Hematopoietic multipotent progenitor cell treated with erythropoietin and hydrocortisone succinate and interleukin-3 and kit ligand, for 4 days (in vitro differentiated cells): Measurements from ENCODE around the gene IER3IP1.
"Not testable (repeated sequence)": the region's sequence is repeated elsewhere in the genome, so short reads cannot be mapped to it uniquely, and the experiment has no call there.

ENCODE experiments used
- DNase-seq: peaks from one replicate; pipeline ENCODE4 v3.0.0-alpha.2; 2015

IER3IP1 gene

DNA sequence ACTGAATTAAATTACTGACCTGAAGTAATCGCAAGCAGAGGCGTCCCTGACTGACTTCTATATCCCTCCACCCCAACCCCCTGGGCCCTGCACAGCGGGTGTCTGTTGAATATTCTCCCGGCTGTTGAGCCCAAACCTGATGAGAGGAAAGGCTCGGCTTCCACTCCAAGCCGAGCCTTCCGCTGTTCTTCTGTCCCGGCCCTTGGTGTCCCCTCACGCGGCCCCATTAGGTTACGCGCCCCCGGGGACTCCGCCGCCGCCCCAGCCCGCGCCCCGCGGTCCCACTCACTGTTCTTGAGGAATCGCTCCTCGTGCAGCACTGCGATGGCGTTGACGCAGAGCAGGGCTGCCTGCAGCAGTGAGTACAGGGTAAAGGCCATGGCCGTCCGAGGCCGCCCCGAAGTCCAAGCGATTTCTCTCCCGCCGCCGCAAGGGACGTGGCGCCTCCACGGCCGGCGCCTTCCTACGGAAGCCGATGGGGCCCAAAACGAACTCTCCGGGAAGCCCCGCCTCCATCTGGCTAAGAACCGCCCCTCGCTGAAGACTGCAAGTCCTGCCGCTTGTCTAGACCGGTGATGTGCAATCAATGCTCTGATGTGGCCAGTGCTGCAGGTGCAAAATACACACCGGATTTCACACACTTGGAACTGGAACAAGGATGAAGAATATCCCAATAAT lies at the start of gene IER3IP1:
Gene IER3IP1 (minus strand): TSS at position 467 of the 678 bp plus-strand sequence. CDS start 87 bp downstream, at position 380.
- DNase-seq: peak; percentile 94

GRCh38 chr18:47215554-47216138 lies 39.5 kb upstream of the IER3IP1 start:
- peak; percentile 67 for DNase-seq

GRCh38 chr18:47209171-47209570 lies 33.0 kb upstream of the IER3IP1 start:
- DNase-seq: no peak

DNA sequence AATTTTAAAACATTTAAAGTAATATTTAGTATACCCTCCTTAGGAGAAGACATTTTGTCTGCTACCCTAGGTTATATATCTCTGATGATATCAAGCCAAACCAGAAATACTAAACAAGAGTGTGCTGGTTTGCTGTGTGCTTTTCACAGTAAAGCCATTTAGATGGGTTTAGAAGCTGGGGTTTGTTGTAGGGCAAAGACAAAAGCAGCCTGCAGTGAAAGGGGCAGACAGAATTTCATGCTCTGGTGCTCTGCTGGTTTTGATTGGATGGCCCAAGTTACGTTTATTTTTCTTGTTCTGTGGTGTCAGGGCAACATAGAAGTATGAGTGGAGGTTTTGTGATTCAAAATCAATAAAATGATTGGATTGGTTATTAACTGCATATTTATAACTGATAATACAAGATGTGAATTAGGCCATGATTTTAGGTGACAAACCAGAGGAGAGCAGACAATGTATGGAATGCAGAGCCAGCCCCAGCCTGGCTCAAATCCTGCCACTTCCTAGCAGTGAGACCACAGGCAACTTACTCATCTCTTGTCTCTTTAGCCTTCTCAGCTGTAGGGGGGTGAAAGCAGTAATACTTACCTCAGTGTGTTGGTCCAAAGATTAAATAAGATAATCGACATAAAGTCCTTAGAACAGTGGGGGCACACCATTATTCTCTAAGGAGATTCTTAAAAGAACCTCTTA lies 30.9 kb upstream of the IER3IP1 start:
- no peak for DNase-seq

GRCh38 chr18:47204908-47205522 lies 28.9 kb upstream of the IER3IP1 start:
- DNase-seq: peak; percentile 72

GRCh38 chr18:47203626-47204464 lies 27.7 kb upstream of the IER3IP1 start:
- no peak for DNase-seq

DNA sequence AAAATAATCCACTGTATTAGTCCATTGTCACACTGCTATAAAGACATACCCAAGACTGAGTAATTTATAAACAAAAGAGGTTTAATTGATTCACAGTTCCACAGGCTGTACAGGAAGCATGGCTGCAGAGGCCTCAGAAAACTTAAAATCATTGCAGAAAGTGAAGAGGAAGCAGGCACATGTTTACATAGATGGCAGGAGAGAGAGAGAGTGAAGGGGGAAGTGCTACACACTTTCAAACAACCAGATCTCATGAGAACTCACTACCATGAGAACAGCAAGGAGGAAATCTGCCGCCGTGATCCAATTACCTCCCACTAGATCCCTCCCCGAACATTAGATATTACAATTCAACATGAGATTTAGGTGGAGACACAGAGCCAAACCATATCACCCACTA lies 19.8 kb upstream of the IER3IP1 start:
- not testable (repeated sequence) for DNase-seq

DNA sequence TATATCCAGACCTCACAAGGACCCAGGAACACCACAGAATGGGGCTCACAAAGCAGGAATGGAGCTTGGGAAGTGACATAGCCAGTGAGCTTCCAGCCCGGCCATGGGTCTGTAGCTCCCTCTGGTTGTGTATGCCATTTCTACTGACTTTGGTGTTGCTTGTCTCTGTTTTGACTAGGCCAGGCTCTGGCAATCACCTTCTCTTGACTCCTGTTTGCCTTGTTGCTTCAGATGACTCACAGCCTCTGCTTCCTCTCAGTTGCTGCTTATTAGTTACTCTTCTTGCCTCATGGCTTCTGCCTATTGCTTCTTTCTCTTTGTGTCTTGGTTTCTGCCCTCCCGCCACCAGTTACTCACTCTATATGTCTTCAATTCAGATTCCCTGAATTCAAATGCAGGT lies 15.8 kb upstream of the IER3IP1 start:
- DNase-seq: no peak

DNA sequence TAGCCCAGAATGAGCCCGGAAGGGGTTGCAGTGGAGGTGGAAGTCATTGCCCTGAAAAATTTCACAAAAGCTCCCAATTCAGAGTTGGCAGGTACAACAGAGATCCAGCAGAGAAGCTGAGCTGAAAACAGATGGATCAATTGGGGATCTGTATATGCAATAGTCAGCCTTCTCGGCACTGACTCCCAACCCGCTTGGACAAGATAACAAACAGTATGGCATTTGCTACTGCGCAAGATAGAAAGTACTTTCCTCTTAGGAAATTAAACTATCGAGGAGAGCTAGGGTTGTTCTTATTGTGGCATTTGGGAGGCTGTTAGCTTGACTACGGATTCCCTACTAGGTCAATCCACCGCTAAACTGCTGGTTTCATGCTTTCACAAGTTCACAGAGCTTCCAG lies 11.6 kb upstream of the IER3IP1 start:
- no peak for DNase-seq

GRCh38 chr18:47184419-47185050 lies 8.4 kb upstream of the IER3IP1 start:
- DNase-seq: peak; percentile 87

DNA sequence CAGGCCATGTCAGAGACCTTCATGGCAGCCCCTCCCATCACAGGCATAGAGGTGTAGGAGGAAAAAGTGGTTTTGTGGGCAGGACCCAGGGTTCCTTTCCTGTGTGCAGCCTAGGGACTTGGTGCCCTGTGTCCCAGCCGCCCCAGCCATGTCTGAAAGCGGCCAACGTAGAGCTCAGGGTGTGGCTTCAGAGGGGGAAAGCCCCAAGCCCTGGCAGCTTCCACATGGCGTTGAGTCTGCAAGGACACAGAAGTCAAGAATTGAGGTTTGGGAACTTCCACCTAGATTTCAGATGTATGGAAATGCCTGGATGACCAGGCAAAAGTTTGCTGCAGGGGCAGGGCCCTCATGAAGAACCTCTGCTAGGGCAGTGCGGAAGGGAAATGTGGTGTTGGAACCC lies 6.0 kb upstream of the IER3IP1 start:
- not testable (repeated sequence) for DNase-seq

- DNase-seq: no peak
These were observed 4.6 kb upstream of the IER3IP1 start for GRCh38 chr18:47180765-47181164.

GRCh38 chr18:47179520-47179919 lies 3.4 kb upstream of the IER3IP1 start:
- DNase-seq: no peak

GRCh38 chr18:47175283-47175897 lies 774 bp downstream of the IER3IP1 start:
- DNase-seq: no peak

DNA sequence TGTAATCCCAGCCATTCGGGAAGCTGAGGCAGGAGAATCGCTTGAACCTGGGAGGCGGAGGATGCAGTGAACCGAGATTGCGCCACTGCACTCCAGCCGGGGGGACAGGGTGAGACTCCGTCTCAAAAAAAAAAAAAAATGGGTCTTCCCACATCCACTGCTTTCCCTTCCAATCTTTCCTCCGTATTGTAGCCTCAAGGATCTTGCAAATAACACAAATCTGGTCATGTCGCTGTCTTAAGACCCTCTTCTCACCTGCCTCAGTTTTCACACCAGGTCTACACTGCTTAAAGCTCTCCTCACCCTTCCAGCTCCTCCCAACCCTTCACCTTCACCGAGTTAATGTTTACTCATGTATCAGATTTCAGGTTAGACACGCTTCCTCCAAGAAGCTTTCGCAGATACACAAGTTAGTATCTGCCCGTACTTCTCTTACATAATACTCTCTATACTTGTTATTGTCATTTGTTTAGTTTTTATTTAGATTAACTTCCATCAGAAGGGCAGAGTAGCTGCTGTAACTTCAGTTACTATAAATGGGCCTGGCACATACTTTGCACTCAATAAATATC lies 1.5 kb downstream of the IER3IP1 start:
- no peak for DNase-seq

GRCh38 chr18:47172476-47172875 lies 3.7 kb downstream of the IER3IP1 start:
- no peak for DNase-seq

GRCh38 chr18:47168913-47169312 lies 7.3 kb downstream of the IER3IP1 start:
- DNase-seq: peak; percentile 23

DNA sequence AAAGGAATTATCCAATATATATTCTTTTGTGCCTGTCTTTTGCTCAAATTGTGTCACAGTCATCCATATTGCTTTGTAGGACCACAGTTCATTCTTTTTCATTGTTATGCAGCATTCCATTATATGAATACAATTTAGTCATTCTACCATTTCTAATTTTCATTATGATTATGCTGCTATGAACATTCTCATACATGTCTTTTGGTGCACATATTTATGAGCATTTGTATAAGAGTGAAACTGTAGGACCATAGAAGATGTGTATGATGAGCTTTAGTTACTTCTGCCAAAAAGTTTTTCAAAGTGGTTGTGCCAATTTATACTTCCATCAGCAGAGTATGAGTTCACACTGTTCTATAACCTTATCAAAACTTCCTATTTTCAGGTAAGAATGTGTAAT lies 7.7 kb downstream of the IER3IP1 start:
- DNase-seq: no peak

- DNase-seq: no peak
These were observed 9.9 kb downstream of the IER3IP1 start for GRCh38 chr18:47166294-47166693.

DNA sequence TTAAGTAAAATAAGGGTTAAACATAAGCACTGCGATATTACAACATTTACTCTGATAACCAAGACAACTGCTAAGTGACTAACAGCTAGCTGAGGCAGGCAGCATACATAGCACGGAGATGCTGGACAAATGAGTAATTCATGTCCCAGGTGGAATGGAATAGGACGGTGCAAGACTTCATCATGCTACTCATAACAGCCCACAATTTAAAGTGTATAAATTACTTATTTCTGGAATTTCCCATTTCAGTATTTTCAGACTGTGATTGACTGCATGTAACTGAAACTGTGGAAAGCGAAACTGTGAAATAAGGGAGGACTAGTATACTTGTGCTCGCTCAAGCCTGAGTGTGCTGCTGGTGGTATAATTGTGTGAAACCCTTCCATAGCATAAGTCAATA lies 12.9 kb downstream of the IER3IP1 start:
- DNase-seq: no peak

- no peak for DNase-seq
These were observed 15.9 kb downstream of the IER3IP1 start for GRCh38 chr18:47160256-47160655.
